ENCODE data around the gene CFAP57. TPM values are rescaled to one million over a fixed set of nuclear protein-coding genes. Genes with fewer than 3 reads are reported as not detected.

The CFAP57 gene
- total RNA-seq, 1 donor from 2014 or later: 0.86 TPM

DNA sequence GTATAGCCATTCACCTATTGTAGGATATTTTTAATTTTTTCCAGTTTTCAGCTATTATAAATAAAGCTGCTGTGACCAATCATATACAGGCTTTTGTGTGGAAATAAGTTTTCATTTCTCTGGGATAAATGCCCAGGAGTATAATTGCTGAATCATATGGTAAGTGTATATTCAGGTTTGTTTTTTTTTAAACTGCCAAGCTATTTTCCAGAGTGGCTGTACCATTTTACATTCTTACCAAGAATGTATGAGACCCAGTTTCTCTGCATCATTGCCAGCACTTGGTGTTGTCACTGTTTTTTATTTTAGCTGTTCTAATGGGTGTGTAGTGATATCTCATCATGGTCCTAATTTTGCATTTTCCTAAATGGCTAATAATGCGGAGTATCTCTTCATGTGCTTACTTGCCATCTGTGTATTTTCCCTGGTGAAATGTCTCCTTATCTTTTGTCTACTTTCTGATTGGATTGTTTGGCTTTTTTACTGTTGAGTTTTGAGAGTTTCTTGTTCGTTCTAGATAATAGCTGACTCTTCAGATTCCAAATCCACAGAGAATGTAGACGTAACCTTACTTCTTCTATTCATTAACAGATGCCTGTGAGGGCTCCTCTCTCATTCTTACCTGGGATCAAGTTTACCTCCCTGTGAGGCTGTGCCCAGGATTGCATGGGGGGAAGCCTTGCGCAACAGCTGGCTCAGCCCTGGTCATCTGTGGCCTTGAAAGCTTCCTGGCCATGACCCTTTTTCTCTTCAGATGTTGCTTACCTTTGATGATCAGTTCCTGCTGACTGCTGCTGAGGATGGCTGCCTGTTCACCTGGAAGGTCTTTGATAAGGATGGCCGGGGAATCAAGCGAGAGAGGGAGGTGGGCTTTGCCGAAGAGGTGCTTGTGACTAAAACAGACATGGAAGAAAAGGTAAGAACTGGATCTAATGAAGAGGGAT lies 42.6 kb downstream of the CFAP57 start:
- Mint-ChIP-seq H3K4me1 (no peaks in the 10 kb centered on the region), H3K27ac (ENCODE audit: unreplicated experiment) (peak overlapping the region; percentile 55), H3K36me3 (ENCODE audit: low read depth) (no peaks in the 10 kb centered on the region), H3K9me3 (peaks cover 2% of the 10 kb centered on the region), H3K4me3 (no peak overlapping the region), H3K27me3 (ENCODE audit: low read depth) (no peaks in the 10 kb centered on the region)
- no peak for DNase-seq (ENCODE audit: low read depth, low spot score)
- TF ChIP-seq, protein P1, sequence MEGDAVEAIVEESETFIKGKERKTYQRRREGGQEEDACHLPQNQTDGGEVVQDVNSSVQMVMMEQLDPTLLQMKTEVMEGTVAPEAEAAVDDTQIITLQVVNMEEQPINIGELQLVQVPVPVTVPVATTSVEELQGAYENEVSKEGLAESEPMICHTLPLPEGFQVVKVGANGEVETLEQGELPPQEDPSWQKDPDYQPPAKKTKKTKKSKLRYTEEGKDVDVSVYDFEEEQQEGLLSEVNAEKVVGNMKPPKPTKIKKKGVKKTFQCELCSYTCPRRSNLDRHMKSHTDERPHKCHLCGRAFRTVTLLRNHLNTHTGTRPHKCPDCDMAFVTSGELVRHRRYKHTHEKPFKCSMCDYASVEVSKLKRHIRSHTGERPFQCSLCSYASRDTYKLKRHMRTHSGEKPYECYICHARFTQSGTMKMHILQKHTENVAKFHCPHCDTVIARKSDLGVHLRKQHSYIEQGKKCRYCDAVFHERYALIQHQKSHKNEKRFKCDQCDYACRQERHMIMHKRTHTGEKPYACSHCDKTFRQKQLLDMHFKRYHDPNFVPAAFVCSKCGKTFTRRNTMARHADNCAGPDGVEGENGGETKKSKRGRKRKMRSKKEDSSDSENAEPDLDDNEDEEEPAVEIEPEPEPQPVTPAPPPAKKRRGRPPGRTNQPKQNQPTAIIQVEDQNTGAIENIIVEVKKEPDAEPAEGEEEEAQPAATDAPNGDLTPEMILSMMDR (conservative IDR thresholded peaks at IDR 0.05): no peak

DNA sequence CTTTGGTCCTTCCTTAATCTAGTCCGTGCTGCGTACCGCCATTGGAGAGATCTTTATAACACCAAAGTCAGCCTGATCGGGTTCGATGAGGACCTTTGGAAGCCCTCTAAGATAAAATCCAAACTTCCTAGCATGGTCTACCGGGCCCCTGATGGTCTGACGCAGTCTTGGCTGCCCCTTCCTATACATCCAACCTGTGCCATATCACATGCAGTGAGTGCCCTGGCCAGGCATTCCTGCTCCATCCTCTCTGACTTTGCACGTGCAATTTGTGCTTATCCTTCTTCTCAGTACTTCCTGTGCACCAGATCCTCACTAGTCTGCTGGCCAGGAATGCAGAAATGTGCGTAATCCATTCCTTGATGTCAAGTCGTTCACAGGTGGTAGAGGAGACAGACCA lies 45.6 kb downstream of the CFAP57 start:
- no peaks in the 10 kb centered on the region for H3K36me3 Mint-ChIP-seq (ENCODE audit: low read depth)
- TF ChIP-seq, protein P1 (conservative IDR thresholded peaks at IDR 0.05): no peak
- no peak overlapping the region for H3K27ac Mint-ChIP-seq (ENCODE audit: unreplicated experiment)
- H3K4me3 Mint-ChIP-seq: no peak overlapping the region
- peaks cover 2% of the 10 kb centered on the region for H3K9me3 Mint-ChIP-seq
- H3K4me1 Mint-ChIP-seq: no peaks in the 10 kb centered on the region
- no peaks in the 10 kb centered on the region for H3K27me3 Mint-ChIP-seq (ENCODE audit: low read depth)
- DNase-seq (ENCODE audit: low read depth, low spot score): no peak

DNA sequence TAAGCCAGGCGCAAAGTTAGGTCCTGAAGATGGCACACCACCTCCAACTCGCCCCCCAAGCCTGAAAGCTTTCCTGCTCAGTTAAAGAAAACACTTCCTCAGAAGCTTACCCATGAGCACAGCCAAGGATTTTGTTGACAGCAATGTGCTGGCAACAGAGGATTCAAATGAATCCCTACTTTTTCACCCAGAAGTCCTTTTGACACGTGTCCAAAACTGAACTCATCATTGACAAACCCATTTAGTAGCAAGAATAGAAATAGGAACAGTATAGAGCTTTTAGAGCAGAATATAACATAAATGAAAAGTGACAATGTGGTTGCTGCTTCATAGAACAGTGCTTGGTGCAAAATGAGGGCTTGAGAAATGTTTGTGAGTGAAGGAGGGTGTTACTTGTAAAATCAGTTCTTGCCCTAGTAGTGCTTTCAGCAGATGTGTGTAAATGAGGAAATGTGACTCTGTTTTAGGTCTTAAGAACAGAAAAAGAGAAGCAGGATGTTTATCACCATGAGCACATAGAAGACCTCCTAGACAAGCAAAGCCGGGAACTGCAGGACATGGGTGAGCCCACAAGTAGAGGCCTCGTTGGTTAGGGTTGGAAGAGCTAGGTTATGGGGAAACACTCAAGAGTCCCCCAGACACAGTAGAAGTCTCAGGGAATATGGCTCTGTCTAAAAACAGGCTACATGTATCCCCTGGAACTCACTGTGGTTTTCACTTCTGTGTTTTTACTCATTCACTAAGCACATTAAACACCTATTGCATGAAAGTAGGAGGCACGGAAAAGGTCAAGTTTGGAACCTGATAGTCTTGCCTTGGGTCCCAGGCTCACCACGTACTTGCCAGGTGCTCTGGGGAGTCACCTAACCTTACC lies 49.0 kb downstream of the CFAP57 start:
- DNase-seq (ENCODE audit: low read depth, low spot score): no peak
- Mint-ChIP-seq H3K9me3 (no peaks in the 10 kb centered on the region), H3K27me3 (ENCODE audit: low read depth) (no peaks in the 10 kb centered on the region), H3K36me3 (ENCODE audit: low read depth) (no peaks in the 10 kb centered on the region), H3K4me1 (no peaks in the 10 kb centered on the region), H3K27ac (ENCODE audit: unreplicated experiment) (no peak overlapping the region), H3K4me3 (no peak overlapping the region)
- TF ChIP-seq, protein P1 (conservative IDR thresholded peaks at IDR 0.05): no peak

DNA sequence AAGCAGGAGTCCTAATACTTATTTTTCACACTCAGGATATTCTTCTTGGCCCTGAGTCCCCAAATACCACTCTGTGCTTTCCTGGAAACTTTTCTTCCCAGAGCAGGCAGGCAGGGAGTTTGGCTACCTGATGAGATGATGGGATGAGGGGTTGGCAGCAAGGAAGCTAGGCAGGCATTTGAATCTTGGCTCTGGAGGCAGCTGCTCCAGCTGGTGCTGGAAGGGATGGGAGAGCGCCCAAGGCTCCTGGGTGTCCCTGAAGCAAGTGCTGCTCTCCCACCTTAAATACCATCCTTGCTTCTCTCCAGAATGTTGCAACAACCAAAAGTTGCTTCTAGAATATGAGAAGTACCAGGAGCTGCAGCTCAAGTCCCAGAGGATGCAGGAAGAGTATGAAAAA lies 49.7 kb downstream of the CFAP57 start:
- H3K4me1 Mint-ChIP-seq: no peaks in the 10 kb centered on the region
- H3K27me3 Mint-ChIP-seq (ENCODE audit: low read depth): no peaks in the 10 kb centered on the region
- no peak overlapping the region for H3K4me3 Mint-ChIP-seq
- DNase-seq (ENCODE audit: low read depth, low spot score): no peak
- H3K9me3 Mint-ChIP-seq: no peaks in the 10 kb centered on the region
- TF ChIP-seq, protein P1 (conservative IDR thresholded peaks at IDR 0.05): no peak
- no peaks in the 10 kb centered on the region for H3K36me3 Mint-ChIP-seq (ENCODE audit: low read depth)
- no peak overlapping the region for H3K27ac Mint-ChIP-seq (ENCODE audit: unreplicated experiment)

DNA sequence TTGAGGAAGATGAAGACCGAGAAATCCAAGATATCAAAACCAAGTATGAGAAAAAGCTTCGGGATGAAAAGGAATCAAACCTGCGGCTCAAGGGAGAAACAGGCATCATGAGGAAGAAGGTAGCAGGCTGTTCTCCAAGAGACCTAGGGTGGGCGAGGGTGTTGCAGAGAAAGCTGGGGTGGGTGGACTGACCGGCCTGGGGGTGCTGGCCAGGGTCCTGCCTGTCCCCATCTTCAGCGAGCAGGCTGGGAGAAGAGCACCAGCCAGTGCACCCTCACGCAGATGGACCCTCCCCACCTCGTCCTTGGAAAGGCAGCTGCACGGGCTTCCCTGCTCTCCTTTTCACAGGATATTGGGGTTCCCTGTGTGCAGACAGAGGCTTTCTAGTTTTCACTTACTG lies 50.7 kb downstream of the CFAP57 start:
- H3K4me3 Mint-ChIP-seq: no peak overlapping the region
- H3K9me3 Mint-ChIP-seq: no peaks in the 10 kb centered on the region
- TF ChIP-seq, protein P1 (conservative IDR thresholded peaks at IDR 0.05): no peak
- no peaks in the 10 kb centered on the region for H3K36me3 Mint-ChIP-seq (ENCODE audit: low read depth)
- no peak overlapping the region for H3K27ac Mint-ChIP-seq (ENCODE audit: unreplicated experiment)
- no peaks in the 10 kb centered on the region for H3K4me1 Mint-ChIP-seq
- no peak for DNase-seq (ENCODE audit: low read depth, low spot score)
- H3K27me3 Mint-ChIP-seq (ENCODE audit: low read depth): no peaks in the 10 kb centered on the region

Data from neural crest cell (in vitro differentiated cells).